ENCODE data around the gene C10orf120.

Gene C10orf120

GRCh38 chr10:122725768-122726167, 26.1 kb upstream of the C10orf120 start:
- no peak overlapping the region for H3K27ac ChIP-seq (ENCODE audit: low read length)
- H3K4me1 ChIP-seq (ENCODE audit: control insufficient read depth in 1 of 2, insufficient read depth in 2 of 2, low read length in 2 of 2), result no peaks in the 10 kb centered on the region
- H3K9me3 ChIP-seq (ENCODE audit: control insufficient read depth in 1 of 2, low read length in 2 of 2), result no peaks in the 10 kb centered on the region
- H3K36me3 ChIP-seq (ENCODE audit: control insufficient read depth in 1 of 2, insufficient read depth in 2 of 2, low read length in 2 of 2), result no peaks in the 10 kb centered on the region
- no peaks in the 10 kb centered on the region for H3K27me3 ChIP-seq (ENCODE audit: low read depth, low read length)
- no peak overlapping the region for H3K4me3 ChIP-seq (ENCODE audit: low read depth in 1 of 2, low read length in 2 of 2)

GRCh38 chr10:122725006-122725405, 25.4 kb upstream of the C10orf120 start:
- Histone ChIP-seq H3K36me3 (ENCODE audit: control insufficient read depth in 1 of 2, insufficient read depth in 2 of 2, low read length in 2 of 2) (no peaks in the 10 kb centered on the region), H3K27ac (ENCODE audit: low read length) (no peak overlapping the region), H3K9me3 (ENCODE audit: control insufficient read depth in 1 of 2, low read length in 2 of 2) (no peaks in the 10 kb centered on the region), H3K4me1 (ENCODE audit: control insufficient read depth in 1 of 2, insufficient read depth in 2 of 2, low read length in 2 of 2) (no peaks in the 10 kb centered on the region), H3K27me3 (ENCODE audit: low read depth, low read length) (no peaks in the 10 kb centered on the region), H3K4me3 (ENCODE audit: low read depth in 1 of 2, low read length in 2 of 2) (no peak overlapping the region)

GRCh38 chr10:122721111-122721510, 21.5 kb upstream of the C10orf120 start:
- H3K27ac ChIP-seq (ENCODE audit: low read length), result no peak overlapping the region
- H3K4me1 ChIP-seq (ENCODE audit: control insufficient read depth in 1 of 2, insufficient read depth in 2 of 2, low read length in 2 of 2), result no peaks in the 10 kb centered on the region
- peaks cover 4% of the 10 kb centered on the region for H3K27me3 ChIP-seq (ENCODE audit: low read depth, low read length)
- no peak overlapping the region for H3K4me3 ChIP-seq (ENCODE audit: low read depth in 1 of 2, low read length in 2 of 2)
- no peaks in the 10 kb centered on the region for H3K9me3 ChIP-seq (ENCODE audit: control insufficient read depth in 1 of 2, low read length in 2 of 2)
- H3K36me3 ChIP-seq (ENCODE audit: control insufficient read depth in 1 of 2, insufficient read depth in 2 of 2, low read length in 2 of 2), result no peaks in the 10 kb centered on the region

GRCh38 chr10:122716025-122716424, 16.4 kb upstream of the C10orf120 start:
- no peaks in the 10 kb centered on the region for H3K9me3 ChIP-seq (ENCODE audit: control insufficient read depth in 1 of 2, low read length in 2 of 2)

GRCh38 chr10:122715576-122715975, 15.9 kb upstream of the C10orf120 start:
- no peaks in the 10 kb centered on the region for H3K4me1 ChIP-seq (ENCODE audit: control insufficient read depth in 1 of 2, insufficient read depth in 2 of 2, low read length in 2 of 2)
- H3K9me3 ChIP-seq (ENCODE audit: control insufficient read depth in 1 of 2, low read length in 2 of 2), result no peaks in the 10 kb centered on the region
- H3K27me3 ChIP-seq (ENCODE audit: low read depth, low read length), result peaks cover 10% of the 10 kb centered on the region
- H3K4me3 ChIP-seq (ENCODE audit: low read depth in 1 of 2, low read length in 2 of 2), result no peak overlapping the region
- H3K36me3 ChIP-seq (ENCODE audit: control insufficient read depth in 1 of 2, insufficient read depth in 2 of 2, low read length in 2 of 2), result no peaks in the 10 kb centered on the region
- H3K27ac ChIP-seq (ENCODE audit: low read length), result no peak overlapping the region

More at GRCh38 chr10:122716025-122716424, 16.4 kb upstream of the C10orf120 start:
- H3K27ac ChIP-seq (ENCODE audit: low read length), result no peak overlapping the region
- H3K4me3 ChIP-seq (ENCODE audit: low read depth in 1 of 2, low read length in 2 of 2), result no peak overlapping the region
- no peaks in the 10 kb centered on the region for H3K4me1 ChIP-seq (ENCODE audit: control insufficient read depth in 1 of 2, insufficient read depth in 2 of 2, low read length in 2 of 2)
- no peaks in the 10 kb centered on the region for H3K36me3 ChIP-seq (ENCODE audit: control insufficient read depth in 1 of 2, insufficient read depth in 2 of 2, low read length in 2 of 2)
- H3K27me3 ChIP-seq (ENCODE audit: low read depth, low read length), result peaks cover 10% of the 10 kb centered on the region

- peaks cover 6% of the 10 kb centered on the region for H3K27me3 ChIP-seq (ENCODE audit: low read depth, low read length)
- no peaks in the 10 kb centered on the region for H3K36me3 ChIP-seq (ENCODE audit: control insufficient read depth in 1 of 2, insufficient read depth in 2 of 2, low read length in 2 of 2)
- H3K4me1 ChIP-seq (ENCODE audit: control insufficient read depth in 1 of 2, insufficient read depth in 2 of 2, low read length in 2 of 2), result no peaks in the 10 kb centered on the region
- H3K27ac ChIP-seq (ENCODE audit: low read length), result no peak overlapping the region
- H3K4me3 ChIP-seq (ENCODE audit: low read depth in 1 of 2, low read length in 2 of 2), result no peak overlapping the region
- no peaks in the 10 kb centered on the region for H3K9me3 ChIP-seq (ENCODE audit: control insufficient read depth in 1 of 2, low read length in 2 of 2)
Measured at GRCh38 chr10:122713091-122713885, 13.6 kb upstream of the C10orf120 start.

GRCh38 chr10:122710576-122710975, 10.9 kb upstream of the C10orf120 start:
- no peak overlapping the region for H3K4me3 ChIP-seq (ENCODE audit: low read depth in 1 of 2, low read length in 2 of 2)
- H3K9me3 ChIP-seq (ENCODE audit: control insufficient read depth in 1 of 2, low read length in 2 of 2), result no peaks in the 10 kb centered on the region
- peaks cover 6% of the 10 kb centered on the region for H3K27me3 ChIP-seq (ENCODE audit: low read depth, low read length)
- H3K27ac ChIP-seq (ENCODE audit: low read length), result no peak overlapping the region
- H3K4me1 ChIP-seq (ENCODE audit: control insufficient read depth in 1 of 2, insufficient read depth in 2 of 2, low read length in 2 of 2), result no peaks in the 10 kb centered on the region
- H3K36me3 ChIP-seq (ENCODE audit: control insufficient read depth in 1 of 2, insufficient read depth in 2 of 2, low read length in 2 of 2), result no peaks in the 10 kb centered on the region

GRCh38 chr10:122709971-122710370, 10.3 kb upstream of the C10orf120 start:
- H3K27ac ChIP-seq (ENCODE audit: low read length), result no peak overlapping the region
- no peaks in the 10 kb centered on the region for H3K36me3 ChIP-seq (ENCODE audit: control insufficient read depth in 1 of 2, insufficient read depth in 2 of 2, low read length in 2 of 2)
- H3K4me3 ChIP-seq (ENCODE audit: low read depth in 1 of 2, low read length in 2 of 2), result no peak overlapping the region
- peaks cover 6% of the 10 kb centered on the region for H3K27me3 ChIP-seq (ENCODE audit: low read depth, low read length)
- no peaks in the 10 kb centered on the region for H3K9me3 ChIP-seq (ENCODE audit: control insufficient read depth in 1 of 2, low read length in 2 of 2)
- H3K4me1 ChIP-seq (ENCODE audit: control insufficient read depth in 1 of 2, insufficient read depth in 2 of 2, low read length in 2 of 2), result no peaks in the 10 kb centered on the region

- Histone ChIP-seq H3K4me1 (ENCODE audit: control insufficient read depth in 1 of 2, insufficient read depth in 2 of 2, low read length in 2 of 2) (no peaks in the 10 kb centered on the region), H3K9me3 (ENCODE audit: control insufficient read depth in 1 of 2, low read length in 2 of 2) (no peaks in the 10 kb centered on the region), H3K36me3 (ENCODE audit: control insufficient read depth in 1 of 2, insufficient read depth in 2 of 2, low read length in 2 of 2) (no peaks in the 10 kb centered on the region), H3K27me3 (ENCODE audit: low read depth, low read length) (peaks cover 6% of the 10 kb centered on the region), H3K4me3 (ENCODE audit: low read depth in 1 of 2, low read length in 2 of 2) (no peak overlapping the region), H3K27ac (ENCODE audit: low read length) (no peak overlapping the region)
Measured at GRCh38 chr10:122707535-122707934, 7.9 kb upstream of the C10orf120 start.

GRCh38 chr10:122706947-122707346, 7.3 kb upstream of the C10orf120 start:
- no peak overlapping the region for H3K27ac ChIP-seq (ENCODE audit: low read length)
- no peaks in the 10 kb centered on the region for H3K36me3 ChIP-seq (ENCODE audit: control insufficient read depth in 1 of 2, insufficient read depth in 2 of 2, low read length in 2 of 2)

GRCh38 chr10:122706467-122706866, 6.8 kb upstream of the C10orf120 start:
- H3K9me3 ChIP-seq (ENCODE audit: control insufficient read depth in 1 of 2, low read length in 2 of 2), result no peaks in the 10 kb centered on the region
- H3K27me3 ChIP-seq (ENCODE audit: low read depth, low read length), result no peaks in the 10 kb centered on the region
- H3K4me3 ChIP-seq (ENCODE audit: low read depth in 1 of 2, low read length in 2 of 2), result no peak overlapping the region
- H3K36me3 ChIP-seq (ENCODE audit: control insufficient read depth in 1 of 2, insufficient read depth in 2 of 2, low read length in 2 of 2), result no peaks in the 10 kb centered on the region
- no peaks in the 10 kb centered on the region for H3K4me1 ChIP-seq (ENCODE audit: control insufficient read depth in 1 of 2, insufficient read depth in 2 of 2, low read length in 2 of 2)
- H3K27ac ChIP-seq (ENCODE audit: low read length), result no peak overlapping the region

More at GRCh38 chr10:122706947-122707346, 7.3 kb upstream of the C10orf120 start:
- Histone ChIP-seq H3K27me3 (ENCODE audit: low read depth, low read length) (peaks cover 4% of the 10 kb centered on the region), H3K4me1 (ENCODE audit: control insufficient read depth in 1 of 2, insufficient read depth in 2 of 2, low read length in 2 of 2) (no peaks in the 10 kb centered on the region), H3K4me3 (ENCODE audit: low read depth in 1 of 2, low read length in 2 of 2) (no peak overlapping the region), H3K9me3 (ENCODE audit: control insufficient read depth in 1 of 2, low read length in 2 of 2) (no peaks in the 10 kb centered on the region)
